ENCODE data around the gene PYCARD.
"Not testable (repeated sequence)": the region's sequence is repeated elsewhere in the genome, so short reads cannot be mapped to it uniquely, and the experiment has no call there.

Gene PYCARD

GRCh38 chr16:31202414-31203375, at the start of gene PYCARD:
Gene PYCARD, minus strand, starts transcription at chr16:31202760. Its CDS starts 70 bp downstream, at chr16:31202690.
- no peak for DNase-seq (ENCODE audit: low spot score)

- no peak for DNase-seq (ENCODE audit: low spot score)
These were observed 48.9 kb upstream of the PYCARD start for GRCh38 chr16:31251435-31251834.

GRCh38 chr16:31250782-31251384, 48.3 kb upstream of the PYCARD start:
- DNase-seq (ENCODE audit: low spot score): no peak

- no peak for DNase-seq (ENCODE audit: low spot score)
These were observed 45.8 kb upstream of the PYCARD start for GRCh38 chr16:31248344-31248743.

GRCh38 chr16:31246296-31246695, 43.7 kb upstream of the PYCARD start:
- DNase-seq (ENCODE audit: low spot score): no peak

GRCh38 chr16:31245598-31245997, 43.0 kb upstream of the PYCARD start:
- not testable (repeated sequence) for DNase-seq (ENCODE audit: low spot score)

DNA sequence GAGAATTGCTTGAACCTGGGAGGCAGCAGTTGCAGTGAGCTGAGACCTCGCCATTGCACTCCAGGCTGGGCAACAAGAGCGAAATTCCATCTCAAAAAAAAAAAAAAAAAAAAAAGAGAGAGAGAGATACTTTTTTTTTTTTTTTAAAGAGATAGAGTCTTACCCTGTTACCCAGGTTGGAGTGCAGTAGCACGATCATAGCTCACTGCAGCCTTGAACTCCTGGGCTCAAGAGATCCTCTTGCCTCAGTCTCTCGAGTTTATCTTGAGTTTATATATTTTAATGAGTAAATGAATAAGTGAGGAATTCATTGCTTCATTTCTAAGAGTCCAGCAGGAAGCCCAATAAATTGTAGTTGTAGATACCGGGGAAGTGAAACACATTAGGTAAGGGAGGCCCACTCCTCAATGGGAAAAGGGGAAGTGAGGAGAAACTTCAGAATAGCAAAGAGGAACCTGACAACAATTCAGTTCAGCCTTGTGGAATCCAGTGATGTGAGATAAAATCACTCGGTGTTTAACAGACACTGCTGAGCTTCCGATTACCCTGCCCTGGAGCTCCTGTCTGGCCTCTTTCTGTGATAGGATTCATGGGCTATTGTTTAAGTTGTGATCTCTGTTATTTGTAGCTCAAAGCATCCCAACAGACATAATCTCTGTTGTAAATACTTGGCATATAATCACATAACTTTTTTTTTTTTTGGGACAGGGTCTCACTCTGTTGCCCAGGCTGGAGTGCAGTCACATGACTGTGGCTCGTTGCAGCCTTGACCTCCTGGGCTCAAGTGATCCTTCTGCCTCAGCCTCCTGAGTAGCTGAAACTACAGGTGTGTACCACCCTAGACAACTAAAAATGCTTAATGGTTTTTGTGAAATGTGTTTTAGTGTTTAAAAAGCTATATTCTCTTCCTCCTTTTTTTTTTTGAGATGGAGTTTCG, 41.4 kb upstream of the PYCARD start:
- peak; percentile 52 for DNase-seq (ENCODE audit: low spot score)

- DNase-seq (ENCODE audit: low spot score): no peak
These were observed 39.6 kb upstream of the PYCARD start for GRCh38 chr16:31242206-31242605.

DNA sequence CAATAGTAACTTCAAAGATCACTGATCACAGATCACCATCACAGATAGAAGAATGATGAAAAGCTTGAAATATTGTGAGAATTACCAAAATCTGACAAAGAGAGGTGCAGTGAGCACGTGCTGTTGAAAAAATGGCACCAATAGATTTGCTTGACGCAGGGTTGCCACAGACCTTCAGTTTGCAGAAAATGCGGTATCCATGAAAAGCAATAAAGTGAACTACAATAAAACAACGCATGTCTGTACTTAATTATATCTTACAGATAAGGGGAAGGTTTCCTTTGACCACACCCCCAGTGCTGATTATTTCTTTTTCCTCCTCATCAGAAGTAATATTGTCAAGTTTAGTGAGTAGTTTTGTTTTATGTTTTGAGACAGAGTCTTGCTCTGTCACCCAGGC, 35.5 kb upstream of the PYCARD start:
- DNase-seq (ENCODE audit: low spot score): no peak

- DNase-seq (ENCODE audit: low spot score): no peak
These were observed 26.9 kb upstream of the PYCARD start for GRCh38 chr16:31229501-31229900.

DNA sequence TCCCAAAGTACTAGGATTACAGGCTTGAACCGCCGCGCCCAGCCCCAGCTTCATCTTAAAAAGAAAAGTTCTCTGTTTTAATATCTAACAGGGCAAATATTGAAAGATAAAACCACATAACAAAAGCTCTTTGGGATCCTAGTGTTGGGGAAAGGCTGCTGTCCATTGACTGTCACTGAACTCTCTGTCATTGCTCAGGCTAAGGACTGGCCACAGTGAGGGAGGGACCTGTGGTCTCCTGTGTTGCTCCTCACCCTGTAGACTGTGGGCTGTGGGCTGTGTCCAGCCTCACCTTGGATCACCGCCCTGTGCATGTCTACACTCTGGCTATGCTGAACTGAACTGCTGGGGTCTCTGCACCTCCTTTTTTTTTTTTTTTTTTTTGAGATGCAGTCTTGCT, 25.6 kb upstream of the PYCARD start:
- DNase-seq (ENCODE audit: low spot score): no peak

DNA sequence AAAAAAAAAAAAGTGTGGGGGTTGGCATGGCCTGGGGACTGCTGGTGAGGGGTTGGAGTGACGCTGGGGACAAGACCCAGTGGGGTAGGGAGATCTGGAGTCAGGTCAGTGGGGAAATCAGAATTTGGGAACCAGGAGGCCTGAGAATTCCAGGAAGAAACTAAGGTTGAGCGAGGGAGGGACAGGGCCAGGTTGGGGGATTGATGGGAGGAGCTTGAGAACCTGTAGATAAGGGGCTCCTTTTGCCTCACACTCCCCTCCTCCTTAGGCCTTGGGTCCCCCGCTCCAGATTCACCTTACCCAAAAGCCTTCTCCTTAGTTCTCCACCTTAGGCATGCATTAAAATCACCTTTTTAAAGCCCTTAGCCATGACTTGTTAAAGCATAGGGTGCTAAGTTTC, 22.6 kb upstream of the PYCARD start:
- no peak for DNase-seq (ENCODE audit: low spot score)

- no peak for DNase-seq (ENCODE audit: low spot score)
These were observed 21.8 kb upstream of the PYCARD start for GRCh38 chr16:31224092-31224955.

DNA sequence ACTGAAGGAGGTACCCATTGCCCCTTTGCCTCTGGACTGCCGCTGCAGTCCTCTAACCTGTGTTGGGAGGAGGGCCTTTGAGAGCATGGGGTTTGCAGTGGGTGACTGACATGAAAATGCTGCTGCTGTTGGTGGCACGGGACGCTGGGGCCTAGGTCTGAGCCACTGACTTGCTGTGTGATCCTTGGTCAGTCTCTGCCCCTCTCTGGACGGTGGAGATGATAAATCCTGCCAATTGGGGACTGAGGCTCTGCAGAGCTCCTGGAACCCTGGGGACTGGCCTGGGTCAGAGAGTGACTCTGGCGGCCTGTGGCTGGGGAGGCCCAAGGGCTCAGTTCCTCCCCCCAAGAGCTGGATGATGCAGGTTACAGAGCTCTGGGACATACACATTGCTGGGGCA, 20.5 kb upstream of the PYCARD start:
- no peak for DNase-seq (ENCODE audit: low spot score)

DNA sequence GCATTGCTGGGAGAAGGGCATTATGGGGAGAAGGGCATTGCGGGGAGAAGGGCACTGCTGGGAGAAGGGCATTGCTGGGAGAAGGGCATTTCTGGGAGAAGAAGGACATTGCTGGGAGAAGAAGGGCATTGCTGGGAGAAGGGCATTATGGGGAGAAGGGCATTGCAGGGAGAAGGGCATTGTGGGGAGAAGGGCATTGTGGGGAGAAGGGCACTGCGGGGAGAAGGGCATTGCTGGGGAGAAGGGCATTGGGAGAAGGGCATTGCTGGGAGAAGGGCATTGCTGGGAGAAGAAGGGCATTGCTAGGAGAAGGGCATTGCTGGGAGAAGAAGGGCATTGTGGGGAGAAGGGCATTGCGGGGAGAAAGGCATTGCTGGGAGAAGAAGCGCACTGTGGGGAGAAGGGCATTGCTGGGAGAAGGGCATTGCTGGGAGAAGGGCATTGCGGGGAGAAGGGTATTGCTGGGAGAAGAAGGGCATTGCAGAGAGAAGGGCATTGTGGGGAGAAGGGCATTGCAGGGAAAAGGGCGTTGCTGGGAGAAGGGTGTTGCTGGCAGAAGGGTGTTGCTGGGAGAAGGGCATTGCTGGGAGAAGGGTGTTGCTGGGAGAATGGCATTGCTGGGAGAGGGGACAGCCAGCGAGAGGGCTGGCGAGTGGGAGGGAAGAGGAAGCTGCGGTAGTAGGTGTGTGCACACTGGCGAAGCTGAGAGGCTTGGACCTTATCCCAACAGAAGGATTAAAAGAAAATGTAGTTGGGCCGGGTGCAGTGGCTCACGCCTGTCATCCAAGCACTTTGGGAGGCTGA, 19.0 kb upstream of the PYCARD start:
- no peak for DNase-seq (ENCODE audit: low spot score)

DNA sequence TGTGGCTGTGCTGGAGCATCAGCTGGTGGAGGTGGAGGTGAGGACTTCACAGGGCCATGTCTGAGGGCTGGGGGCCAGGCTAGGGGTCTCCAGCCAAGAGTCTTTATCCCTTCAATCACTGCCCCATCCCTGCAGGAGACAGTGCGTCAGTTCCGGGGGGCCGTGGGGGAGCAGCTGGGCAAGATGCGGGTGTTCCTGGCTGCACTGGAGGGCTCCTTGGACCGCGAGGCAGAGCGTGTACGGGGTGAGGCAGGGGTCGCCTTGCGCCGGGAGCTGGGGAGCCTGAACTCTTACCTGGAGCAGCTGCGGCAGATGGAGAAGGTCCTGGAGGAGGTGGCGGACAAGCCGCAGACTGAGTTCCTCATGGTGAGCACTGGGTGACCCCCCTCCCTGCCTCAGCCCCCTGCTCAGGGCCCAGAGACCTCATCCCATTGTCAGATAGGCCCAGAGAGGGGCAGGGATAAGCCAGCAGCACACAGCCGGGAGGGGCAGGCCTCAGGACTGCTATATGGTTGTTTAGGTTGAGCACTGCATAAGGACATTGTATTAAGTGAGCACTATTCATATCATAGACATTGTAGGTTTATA, 16.7 kb upstream of the PYCARD start:
- no peak for DNase-seq (ENCODE audit: low spot score)

GRCh38 chr16:31217136-31217530, 14.6 kb upstream of the PYCARD start:
- DNase-seq (ENCODE audit: low spot score): no peak

DNA sequence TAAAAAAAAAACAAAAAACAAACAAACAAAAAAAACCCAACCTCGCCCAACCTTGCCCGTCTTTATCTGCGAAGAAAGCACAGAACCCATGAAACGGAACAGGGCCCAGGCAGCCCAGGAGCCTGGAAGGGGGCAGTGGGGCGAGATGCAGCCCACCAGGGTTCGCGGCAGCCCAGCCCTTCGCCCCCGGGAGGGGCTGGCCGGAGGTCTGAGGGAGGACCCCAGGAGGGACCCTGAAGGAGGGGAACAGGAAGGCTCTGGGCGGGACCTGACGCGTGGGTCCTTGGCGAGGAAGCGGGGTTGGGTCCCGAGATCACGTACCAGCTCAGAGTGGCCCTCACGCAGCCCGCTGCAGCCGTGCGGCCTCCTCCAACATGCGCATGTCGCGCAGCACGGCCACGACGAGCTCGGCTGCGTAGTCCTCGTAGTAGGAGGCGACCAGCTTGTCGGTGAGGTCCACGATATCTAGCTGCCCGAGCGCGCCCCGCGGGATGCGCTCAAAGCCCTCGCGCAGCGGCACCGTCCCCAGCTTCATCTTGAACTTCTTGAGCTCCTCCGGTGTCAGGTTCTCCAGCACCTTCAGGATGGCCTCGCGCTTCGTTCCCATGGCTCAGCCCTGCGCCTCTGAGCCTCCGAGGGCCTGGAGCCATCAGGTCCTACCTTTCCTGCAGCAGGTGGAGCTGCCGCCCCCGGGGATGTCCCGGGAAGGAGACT, 14.0 kb upstream of the PYCARD start, which contains the start of gene PYDC1:
PYDC1 (minus strand) TSS at position 714 of the 714 bp plus-strand sequence; CDS start at position 607, 107 bp downstream.
- no peak for DNase-seq (ENCODE audit: low spot score)

Data from globus pallidus (tissue), 1 donor.